Erythroblast (primary cell): ENCODE measurements around the gene UHRF1.

ENCODE experiments used
- GATA1 ChIP-seq: IDR thresholded peaks from 2 replicates; pipeline ENCODE4 v1.6.1; 2011; ENCODE audit warnings: low read depth, mild to moderate bottlenecking, control low read depth, low read length, moderate library complexity
- POLR2A ChIP-seq: IDR thresholded peaks from 2 replicates; pipeline ENCODE4 v1.6.1; 2011; ENCODE audit warnings: mild to moderate bottlenecking, low read length

- TF ChIP-seq POLR2A (no peak), GATA1 (no peak)
Observed at GRCh38 chr19:4971424-4971793, 62.1 kb downstream of the UHRF1 start.
